22Rv1 (cell line): ENCODE results near the gene ACOXL.

ENCODE experiments used
- CTCF ChIP-seq: fragments of 450-650 bp; IDR thresholded peaks from 2 replicates; pipeline ENCODE4 v1.5.1; 2017; ENCODE audit warnings: mild to moderate bottlenecking
- ZFX ChIP-seq: fragments of 450-650 bp; IDR thresholded peaks from 2 replicates; pipeline ENCODE4 v1.6.1; 2017; ENCODE audit warnings: antibody characterized with exemption, borderline replicate concordance

GRCh38 chr2:110793034-110793433, 60.7 kb downstream of the ACOXL start:
- TF ChIP-seq CTCF (no peak), ZFX (no peak)
